ENCODE data around the gene POLR1B. TPM values are rescaled to one million over a fixed set of nuclear protein-coding genes. Genes with fewer than 3 reads are reported as not detected.
A peak's percentile ranks its signal among the peaks of the same experiment; 100 is the strongest.

The POLR1B gene
- total RNA-seq, 1 donor from 2014 or later, result 22.1 TPM

GRCh38 chr2:112572005-112572404 is 29.7 kb downstream of the POLR1B start:
- no peak overlapping the region for H3K27ac Mint-ChIP-seq (ENCODE audit: unreplicated experiment)
- DNase-seq (ENCODE audit: low spot score), result no peak
- TF ChIP-seq, protein P1, sequence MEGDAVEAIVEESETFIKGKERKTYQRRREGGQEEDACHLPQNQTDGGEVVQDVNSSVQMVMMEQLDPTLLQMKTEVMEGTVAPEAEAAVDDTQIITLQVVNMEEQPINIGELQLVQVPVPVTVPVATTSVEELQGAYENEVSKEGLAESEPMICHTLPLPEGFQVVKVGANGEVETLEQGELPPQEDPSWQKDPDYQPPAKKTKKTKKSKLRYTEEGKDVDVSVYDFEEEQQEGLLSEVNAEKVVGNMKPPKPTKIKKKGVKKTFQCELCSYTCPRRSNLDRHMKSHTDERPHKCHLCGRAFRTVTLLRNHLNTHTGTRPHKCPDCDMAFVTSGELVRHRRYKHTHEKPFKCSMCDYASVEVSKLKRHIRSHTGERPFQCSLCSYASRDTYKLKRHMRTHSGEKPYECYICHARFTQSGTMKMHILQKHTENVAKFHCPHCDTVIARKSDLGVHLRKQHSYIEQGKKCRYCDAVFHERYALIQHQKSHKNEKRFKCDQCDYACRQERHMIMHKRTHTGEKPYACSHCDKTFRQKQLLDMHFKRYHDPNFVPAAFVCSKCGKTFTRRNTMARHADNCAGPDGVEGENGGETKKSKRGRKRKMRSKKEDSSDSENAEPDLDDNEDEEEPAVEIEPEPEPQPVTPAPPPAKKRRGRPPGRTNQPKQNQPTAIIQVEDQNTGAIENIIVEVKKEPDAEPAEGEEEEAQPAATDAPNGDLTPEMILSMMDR (IDR thresholded peaks at IDR 0.05; ENCODE audit: unreplicated experiment), result no peak
- H3K36me3 Mint-ChIP-seq (ENCODE audit: low read depth, unreplicated experiment), result peaks cover 43% of the 10 kb centered on the region
- H3K27me3 Mint-ChIP-seq (ENCODE audit: unreplicated experiment), result no peaks in the 10 kb centered on the region
- no peaks in the 10 kb centered on the region for H3K4me1 Mint-ChIP-seq (ENCODE audit: unreplicated experiment)
- no peak overlapping the region for H3K4me3 Mint-ChIP-seq (ENCODE audit: unreplicated experiment)
- H3K9me3 Mint-ChIP-seq (ENCODE audit: unreplicated experiment), result no peaks in the 10 kb centered on the region

DNA sequence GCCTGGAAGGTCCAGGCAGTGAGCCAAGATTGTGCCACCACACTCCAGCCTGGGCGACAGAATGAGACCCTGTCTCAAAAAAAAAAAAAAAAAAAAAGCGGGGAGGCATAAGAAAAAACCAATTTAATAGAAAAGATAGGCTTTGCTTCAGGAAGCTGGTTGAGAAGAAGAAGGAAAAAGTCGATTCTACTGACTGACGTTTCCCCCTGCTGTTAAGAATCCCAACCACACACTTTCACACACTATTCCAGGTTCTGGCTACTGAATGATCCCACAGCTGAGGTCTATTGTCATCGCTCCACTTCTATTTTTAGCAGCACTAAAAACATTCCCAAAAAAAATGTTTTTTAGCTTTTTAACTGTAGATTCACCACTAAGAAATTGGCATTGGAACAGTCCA is 35.5 kb downstream of the POLR1B start:
- Mint-ChIP-seq H3K9me3 (ENCODE audit: unreplicated experiment) (no peaks in the 10 kb centered on the region), H3K27ac (ENCODE audit: unreplicated experiment) (no peak overlapping the region), H3K4me1 (ENCODE audit: unreplicated experiment) (peaks cover 2% of the 10 kb centered on the region), H3K36me3 (ENCODE audit: low read depth, unreplicated experiment) (peaks cover 13% of the 10 kb centered on the region), H3K27me3 (ENCODE audit: unreplicated experiment) (no peaks in the 10 kb centered on the region), H3K4me3 (ENCODE audit: unreplicated experiment) (no peak overlapping the region)
- TF ChIP-seq, protein P1 (IDR thresholded peaks at IDR 0.05; ENCODE audit: unreplicated experiment), result no peak
- DNase-seq (ENCODE audit: low spot score), result no peak

GRCh38 chr2:112579241-112579640 is 37.0 kb downstream of the POLR1B start:
- TF ChIP-seq, protein P1 (IDR thresholded peaks at IDR 0.05; ENCODE audit: unreplicated experiment), result no peak
- Mint-ChIP-seq H3K27me3 (ENCODE audit: unreplicated experiment) (peaks cover 3% of the 10 kb centered on the region), H3K36me3 (ENCODE audit: low read depth, unreplicated experiment) (peaks cover 13% of the 10 kb centered on the region), H3K9me3 (ENCODE audit: unreplicated experiment) (no peaks in the 10 kb centered on the region), H3K27ac (ENCODE audit: unreplicated experiment) (no peak overlapping the region), H3K4me1 (ENCODE audit: unreplicated experiment) (peaks cover 6% of the 10 kb centered on the region), H3K4me3 (ENCODE audit: unreplicated experiment) (no peak overlapping the region)
- DNase-seq (ENCODE audit: low spot score), result no peak

DNA sequence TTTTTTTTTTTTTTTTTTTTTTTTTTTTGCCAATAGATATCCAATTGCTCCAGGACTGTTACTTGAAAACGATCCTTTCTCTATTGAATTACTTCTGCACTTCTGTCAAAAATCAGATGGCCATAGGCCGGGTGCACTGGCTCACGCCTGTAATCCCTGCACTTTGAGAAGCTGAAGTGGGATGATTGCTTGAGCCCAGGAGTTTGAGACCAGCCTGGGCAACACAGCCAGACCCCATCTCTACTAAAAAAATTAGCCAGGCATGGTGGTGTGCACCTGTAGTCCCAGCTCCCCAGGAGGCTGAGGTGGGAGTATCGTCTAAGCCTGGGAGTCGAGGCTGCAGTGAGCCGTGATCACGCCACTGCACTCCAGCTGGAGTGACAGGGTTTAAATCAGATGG is 37.8 kb downstream of the POLR1B start:
- Mint-ChIP-seq H3K4me3 (ENCODE audit: unreplicated experiment) (no peak overlapping the region), H3K36me3 (ENCODE audit: low read depth, unreplicated experiment) (peaks cover 13% of the 10 kb centered on the region), H3K9me3 (ENCODE audit: unreplicated experiment) (no peaks in the 10 kb centered on the region), H3K27me3 (ENCODE audit: unreplicated experiment) (peaks cover 10% of the 10 kb centered on the region), H3K27ac (ENCODE audit: unreplicated experiment) (no peak overlapping the region), H3K4me1 (ENCODE audit: unreplicated experiment) (peaks cover 13% of the 10 kb centered on the region)
- DNase-seq (ENCODE audit: low spot score), result no peak
- TF ChIP-seq, protein P1 (IDR thresholded peaks at IDR 0.05; ENCODE audit: unreplicated experiment), result no peak

- Mint-ChIP-seq H3K27me3 (ENCODE audit: unreplicated experiment) (peaks cover 12% of the 10 kb centered on the region), H3K4me3 (ENCODE audit: unreplicated experiment) (no peak overlapping the region)
Measured at GRCh38 chr2:112582314-112582746, 40.1 kb downstream of the POLR1B start.

More at GRCh38 chr2:112582314-112582746, 40.1 kb downstream of the POLR1B start:
- no peak for DNase-seq (ENCODE audit: low spot score)
- TF ChIP-seq, protein P1 (IDR thresholded peaks at IDR 0.05; ENCODE audit: unreplicated experiment), result peak; percentile 96
- Mint-ChIP-seq H3K9me3 (ENCODE audit: unreplicated experiment) (no peaks in the 10 kb centered on the region), H3K36me3 (ENCODE audit: low read depth, unreplicated experiment) (peaks cover 4% of the 10 kb centered on the region), H3K27ac (ENCODE audit: unreplicated experiment) (peak overlapping the region; percentile 54), H3K4me1 (ENCODE audit: unreplicated experiment) (peaks cover 23% of the 10 kb centered on the region)
